SK-N-SH (cell line): ENCODE measurements around the gene SIDT1.

ENCODE experiments used
- CTCF ChIP-seq: fragments of 200-600 bp; sonication (generic); IDR thresholded peaks from 2 replicates; pipeline ENCODE4 v1.6.1; 2017; ENCODE audit warnings: antibody characterized with exemption, mild to moderate bottlenecking, moderate library complexity
- POLR2AphosphoS5 ChIP-seq: IDR thresholded peaks from 2 replicates; pipeline ENCODE4 v1.6.1; 2012; ENCODE audit warnings: low read depth, low read length

GRCh38 chr3:113664523-113665094 lies 132.3 kb downstream of the SIDT1 start:
- TF ChIP-seq CTCF (no peak), POLR2AphosphoS5 (no peak)
